ENCODE measurements around the gene MAP1B.
"Not testable (repeated sequence)": the region's sequence is repeated elsewhere in the genome, so short reads cannot be mapped to it uniquely, and the experiment has no call there.

MAP1B gene

DNA sequence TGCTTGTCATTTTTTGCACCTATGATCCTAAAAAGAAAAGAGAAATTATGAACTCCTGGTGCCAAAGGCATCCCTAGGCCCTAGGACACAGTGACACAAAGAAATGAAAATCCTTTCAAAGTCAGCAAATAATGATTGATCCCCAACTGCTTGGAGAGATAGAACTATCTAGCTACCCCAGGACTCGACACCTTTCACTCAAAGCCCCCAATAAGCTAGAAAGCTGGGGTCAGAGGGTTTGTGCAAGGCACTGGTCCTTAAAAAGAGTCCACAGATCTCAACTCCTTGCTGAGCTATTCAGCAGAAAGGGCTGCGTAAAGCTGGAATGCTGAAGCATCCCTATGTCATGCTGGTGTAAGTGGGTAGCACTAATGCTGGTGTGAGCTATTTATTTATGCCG is 31.8 kb upstream of the MAP1B start:
- no peak for DNase-seq (ENCODE audit: low read depth, low spot score)
- H3K4me1 ChIP-seq (ENCODE audit: control insufficient read depth, insufficient read depth, low read length): no peaks in the 10 kb centered on the region; the same call in 1 of the 2 replicates
- H3K36me3 ChIP-seq (ENCODE audit: control insufficient read depth, insufficient read depth, low read length): no peaks in the 10 kb centered on the region
- H3K27ac ChIP-seq (ENCODE audit: low read length): no peak overlapping the region
- no peaks in the 10 kb centered on the region for H3K9me3 ChIP-seq (ENCODE audit: control insufficient read depth, insufficient read depth, low read length)
- no CpG with 5 or more reads among the region's 3 CpGs for WGBS (ENCODE audit: insufficient coverage, insufficient read length)
- H3K27me3 ChIP-seq (ENCODE audit: control insufficient read depth, insufficient read depth, low read length): no peaks in the 10 kb centered on the region
- H3K4me3 ChIP-seq (ENCODE audit: low read length): no peak overlapping the region

- DNase-seq (ENCODE audit: low read depth, low spot score): no peak
- H3K4me1 ChIP-seq (ENCODE audit: control insufficient read depth, insufficient read depth, low read length): no peaks in the 10 kb centered on the region
- no peak overlapping the region for H3K27ac ChIP-seq (ENCODE audit: low read length)
- H3K4me3 ChIP-seq (ENCODE audit: low read length): no peak overlapping the region
- no peaks in the 10 kb centered on the region for H3K9me3 ChIP-seq (ENCODE audit: control insufficient read depth, insufficient read depth, low read length)
- H3K36me3 ChIP-seq (ENCODE audit: control insufficient read depth, insufficient read depth, low read length): no peaks in the 10 kb centered on the region
- H3K27me3 ChIP-seq (ENCODE audit: control insufficient read depth, insufficient read depth, low read length): no peaks in the 10 kb centered on the region
- WGBS (ENCODE audit: insufficient coverage, insufficient read length): no CpG with 5 or more reads among the region's 4 CpGs
Observed at GRCh38 chr5:72076621-72077300, 30.5 kb upstream of the MAP1B start.

GRCh38 chr5:72077390-72077789 is 29.9 kb upstream of the MAP1B start:
- no peaks in the 10 kb centered on the region for H3K36me3 ChIP-seq (ENCODE audit: control insufficient read depth, insufficient read depth, low read length)
- WGBS (ENCODE audit: insufficient coverage, insufficient read length): no CpG with 5 or more reads among the region's 3 CpGs
- no peak overlapping the region for H3K27ac ChIP-seq (ENCODE audit: low read length)
- no peak overlapping the region for H3K4me3 ChIP-seq (ENCODE audit: low read length)
- H3K27me3 ChIP-seq (ENCODE audit: control insufficient read depth, insufficient read depth, low read length): no peaks in the 10 kb centered on the region
- no peak for DNase-seq (ENCODE audit: low read depth, low spot score)
- H3K9me3 ChIP-seq (ENCODE audit: control insufficient read depth, insufficient read depth, low read length): no peaks in the 10 kb centered on the region
- no peaks in the 10 kb centered on the region for H3K4me1 ChIP-seq (ENCODE audit: control insufficient read depth, insufficient read depth, low read length)

- no peak overlapping the region for H3K27ac ChIP-seq (ENCODE audit: low read length)
- DNase-seq (ENCODE audit: low read depth, low spot score): no peak
- no peaks in the 10 kb centered on the region for H3K4me1 ChIP-seq (ENCODE audit: control insufficient read depth, insufficient read depth, low read length)
- no peaks in the 10 kb centered on the region for H3K36me3 ChIP-seq (ENCODE audit: control insufficient read depth, insufficient read depth, low read length)
- no peaks in the 10 kb centered on the region for H3K27me3 ChIP-seq (ENCODE audit: control insufficient read depth, insufficient read depth, low read length)
- no CpG with 5 or more reads among the region's 7 CpGs for WGBS (ENCODE audit: insufficient coverage, insufficient read length)
- H3K4me3 ChIP-seq (ENCODE audit: low read length): no peak overlapping the region
- H3K9me3 ChIP-seq (ENCODE audit: control insufficient read depth, insufficient read depth, low read length): no peaks in the 10 kb centered on the region
Observed at GRCh38 chr5:72079288-72079687, 28.0 kb upstream of the MAP1B start.

- no peak overlapping the region for H3K27ac ChIP-seq (ENCODE audit: low read length)
- no peaks in the 10 kb centered on the region for H3K4me1 ChIP-seq (ENCODE audit: control insufficient read depth, insufficient read depth, low read length)
- no peaks in the 10 kb centered on the region for H3K9me3 ChIP-seq (ENCODE audit: control insufficient read depth, insufficient read depth, low read length)
- H3K27me3 ChIP-seq (ENCODE audit: control insufficient read depth, insufficient read depth, low read length): no peaks in the 10 kb centered on the region
- H3K4me3 ChIP-seq (ENCODE audit: low read length): no peak overlapping the region
- DNase-seq (ENCODE audit: low read depth, low spot score): no peak
- WGBS (ENCODE audit: insufficient coverage, insufficient read length): no CpG with 5 or more reads among the region's 1 CpG
- no peaks in the 10 kb centered on the region for H3K36me3 ChIP-seq (ENCODE audit: control insufficient read depth, insufficient read depth, low read length)
Observed at GRCh38 chr5:72082048-72082447, 25.2 kb upstream of the MAP1B start.

DNA sequence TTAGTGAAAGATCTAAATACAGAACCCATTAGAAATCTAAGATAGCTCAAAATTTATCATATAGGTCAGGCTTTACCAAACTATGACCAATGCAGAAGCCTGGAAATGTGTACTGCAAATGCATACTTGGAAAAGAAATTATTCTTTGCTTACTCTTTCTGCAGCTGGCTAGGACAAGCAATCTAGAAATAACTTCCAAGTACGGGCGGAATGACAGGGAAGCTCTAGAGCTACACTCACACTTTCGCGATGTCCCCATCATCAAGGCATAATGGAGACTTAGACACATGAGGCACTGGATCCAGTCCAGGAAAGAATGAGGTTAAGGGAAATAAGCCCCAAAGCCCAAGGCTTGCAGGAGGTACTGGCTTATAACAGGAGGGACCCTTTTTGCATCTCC is 22.4 kb upstream of the MAP1B start:
- Histone ChIP-seq H3K36me3 (ENCODE audit: control insufficient read depth, insufficient read depth, low read length) (no peaks in the 10 kb centered on the region), H3K27ac (ENCODE audit: low read length) (no peak overlapping the region), H3K4me1 (ENCODE audit: control insufficient read depth, insufficient read depth, low read length) (no peaks in the 10 kb centered on the region), H3K27me3 (ENCODE audit: control insufficient read depth, insufficient read depth, low read length) (no peaks in the 10 kb centered on the region), H3K4me3 (ENCODE audit: low read length) (no peak overlapping the region), H3K9me3 (ENCODE audit: control insufficient read depth, insufficient read depth, low read length) (no peaks in the 10 kb centered on the region)
- no CpG with 5 or more reads among the region's 4 CpGs for WGBS (ENCODE audit: insufficient coverage, insufficient read length)
- DNase-seq (ENCODE audit: low read depth, low spot score): no peak

GRCh38 chr5:72085319-72085718 is 22.0 kb upstream of the MAP1B start:
- no CpG with 5 or more reads among the region's 2 CpGs for WGBS (ENCODE audit: insufficient coverage, insufficient read length)
- Histone ChIP-seq H3K27me3 (ENCODE audit: control insufficient read depth, insufficient read depth, low read length) (no peaks in the 10 kb centered on the region), H3K27ac (ENCODE audit: low read length) (no peak overlapping the region), H3K36me3 (ENCODE audit: control insufficient read depth, insufficient read depth, low read length) (no peaks in the 10 kb centered on the region), H3K4me3 (ENCODE audit: low read length) (no peak overlapping the region), H3K4me1 (ENCODE audit: control insufficient read depth, insufficient read depth, low read length) (no peaks in the 10 kb centered on the region), H3K9me3 (ENCODE audit: control insufficient read depth, insufficient read depth, low read length) (no peaks in the 10 kb centered on the region)
- DNase-seq (ENCODE audit: low read depth, low spot score): no peak

- H3K36me3 ChIP-seq (ENCODE audit: control insufficient read depth, insufficient read depth, low read length); DNase-seq (ENCODE audit: low read depth, low spot score); H3K9me3 ChIP-seq (ENCODE audit: control insufficient read depth, insufficient read depth, low read length); H3K4me3 ChIP-seq (ENCODE audit: low read length); H3K27me3 ChIP-seq (ENCODE audit: control insufficient read depth, insufficient read depth, low read length); H3K4me1 ChIP-seq (ENCODE audit: control insufficient read depth, insufficient read depth, low read length); H3K27ac ChIP-seq (ENCODE audit: low read length): not testable (repeated sequence)
- WGBS (ENCODE audit: insufficient coverage, insufficient read length): no CpG with 5 or more reads among the region's 8 CpGs
Observed at GRCh38 chr5:72089713-72090112, 17.6 kb upstream of the MAP1B start.

DNA sequence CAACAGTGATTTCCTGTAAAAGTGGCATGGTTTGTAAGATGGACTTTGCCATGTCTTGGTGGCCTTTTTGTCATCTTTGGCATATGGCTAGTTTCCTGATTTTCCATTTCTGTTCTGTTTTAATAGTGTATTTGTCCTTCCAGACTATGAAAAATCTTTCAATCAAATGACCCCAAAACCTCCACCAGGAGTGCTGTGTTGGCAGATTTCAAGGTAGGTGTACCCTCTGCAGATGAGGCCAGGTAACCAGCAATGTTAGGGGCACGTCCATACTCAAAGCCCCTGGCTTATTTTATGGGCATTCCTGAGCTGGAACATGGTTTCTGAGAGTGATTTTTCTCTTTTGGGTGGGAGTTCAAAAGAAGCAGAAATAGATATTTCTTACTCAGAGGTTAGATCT is 15.2 kb upstream of the MAP1B start:
- no peak overlapping the region for H3K4me3 ChIP-seq (ENCODE audit: low read length)
- H3K27ac ChIP-seq (ENCODE audit: low read length): no peak overlapping the region
- no peaks in the 10 kb centered on the region for H3K9me3 ChIP-seq (ENCODE audit: control insufficient read depth, insufficient read depth, low read length)
- H3K4me1 ChIP-seq (ENCODE audit: control insufficient read depth, insufficient read depth, low read length): no peaks in the 10 kb centered on the region
- no peaks in the 10 kb centered on the region for H3K36me3 ChIP-seq (ENCODE audit: control insufficient read depth, insufficient read depth, low read length)
- no peak for DNase-seq (ENCODE audit: low read depth, low spot score)
- H3K27me3 ChIP-seq (ENCODE audit: control insufficient read depth, insufficient read depth, low read length): no peaks in the 10 kb centered on the region
- no CpG with 5 or more reads among the region's 1 CpG for WGBS (ENCODE audit: insufficient coverage, insufficient read length)

DNA sequence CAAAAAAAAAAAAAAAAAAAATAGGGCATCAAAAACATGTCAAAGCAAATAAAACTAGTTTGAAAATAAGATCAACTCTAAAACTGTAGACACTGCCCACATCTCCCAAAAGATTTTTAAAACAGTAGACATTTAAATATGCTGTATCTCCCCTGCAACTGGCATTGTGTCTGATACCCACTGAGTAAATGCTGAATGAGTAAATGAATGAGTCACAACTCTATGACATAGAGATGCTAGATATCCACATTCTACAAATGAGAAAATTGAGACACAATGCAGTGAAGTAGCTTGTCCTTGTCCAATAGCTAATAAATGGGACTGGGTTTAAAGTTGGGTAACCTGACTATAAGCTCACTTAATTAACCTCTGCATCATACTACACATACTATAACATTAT is 14.1 kb upstream of the MAP1B start:
- no peaks in the 10 kb centered on the region for H3K4me1 ChIP-seq (ENCODE audit: control insufficient read depth, insufficient read depth, low read length)
- no peak overlapping the region for H3K4me3 ChIP-seq (ENCODE audit: low read length)
- no peak for DNase-seq (ENCODE audit: low read depth, low spot score)
- no peaks in the 10 kb centered on the region for H3K36me3 ChIP-seq (ENCODE audit: control insufficient read depth, insufficient read depth, low read length)
- H3K9me3 ChIP-seq (ENCODE audit: control insufficient read depth, insufficient read depth, low read length): no peaks in the 10 kb centered on the region
- no peak overlapping the region for H3K27ac ChIP-seq (ENCODE audit: low read length)
- H3K27me3 ChIP-seq (ENCODE audit: control insufficient read depth, insufficient read depth, low read length): no peaks in the 10 kb centered on the region

DNA sequence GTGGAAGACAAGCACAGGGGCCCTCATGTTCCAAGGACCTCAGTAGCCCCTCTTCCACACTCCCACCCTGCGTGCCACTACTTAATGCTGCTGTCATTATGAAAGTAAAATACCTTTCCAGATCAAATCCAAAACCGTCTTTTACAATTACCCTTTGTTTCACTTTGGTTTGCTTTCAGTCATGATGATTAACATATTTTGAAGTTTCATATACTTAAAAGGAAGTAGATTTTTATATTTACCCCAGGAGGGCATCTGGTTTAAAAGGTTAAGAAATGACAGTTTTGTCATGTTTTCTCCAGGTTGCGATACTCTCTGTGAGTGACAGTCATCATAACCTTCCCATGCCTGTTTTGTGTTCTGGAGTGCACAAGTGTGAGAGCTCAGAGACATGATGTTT is 13.5 kb upstream of the MAP1B start:
- H3K36me3 ChIP-seq (ENCODE audit: control insufficient read depth, insufficient read depth, low read length): no peaks in the 10 kb centered on the region
- H3K27me3 ChIP-seq (ENCODE audit: control insufficient read depth, insufficient read depth, low read length): no peaks in the 10 kb centered on the region
- H3K27ac ChIP-seq (ENCODE audit: low read length): no peak overlapping the region
- WGBS (ENCODE audit: insufficient coverage, insufficient read length): no CpG with 5 or more reads among the region's 3 CpGs
- H3K4me3 ChIP-seq (ENCODE audit: low read length): no peak overlapping the region
- no peaks in the 10 kb centered on the region for H3K9me3 ChIP-seq (ENCODE audit: control insufficient read depth, insufficient read depth, low read length)
- H3K4me1 ChIP-seq (ENCODE audit: control insufficient read depth, insufficient read depth, low read length): no peaks in the 10 kb centered on the region
- DNase-seq (ENCODE audit: low read depth, low spot score): no peak

All from iPS DF 6.9 (cell line).